LHCN-M2 (cell line): ENCODE results near the gene GALC. TPM values are rescaled to one million over a fixed set of nuclear protein-coding genes. Genes with fewer than 3 reads are reported as not detected.

Experiments
- DNase-seq: peaks from one replicate; pipeline ENCODE4 v3.0.0-alpha.2; 2012; ENCODE audit warnings: low read depth
- total RNA-seq: library from RNA; depleted of rRNA; stranded (reverse); fragments of >200 nt; gene quantifications from 2 replicates; pipeline ENCODE4 v1.2.3, GENCODE V29; 2014

Gene GALC
- total RNA-seq, 1 experiment from 2014 or later: 23.4 TPM

GRCh38 chr14:88007608-88008007 lies 14.6 kb upstream of the GALC start:
- no peak for DNase-seq

GRCh38 chr14:88005978-88006851 lies 13.2 kb upstream of the GALC start:
- no peak for DNase-seq

GRCh38 chr14:88005050-88005481 lies 12.1 kb upstream of the GALC start, which contains the start of gene GPR65:
TSS of gene GPR65 (plus strand) at chr14:88005135. CDS start at chr14:88010848, 5,713 bp downstream.
- no peak for DNase-seq

- DNase-seq: no peak
These were observed 11.6 kb upstream of the GALC start for GRCh38 chr14:88004506-88005036.

GRCh38 chr14:88003425-88003824 lies 10.4 kb upstream of the GALC start:
- no peak for DNase-seq

DNA sequence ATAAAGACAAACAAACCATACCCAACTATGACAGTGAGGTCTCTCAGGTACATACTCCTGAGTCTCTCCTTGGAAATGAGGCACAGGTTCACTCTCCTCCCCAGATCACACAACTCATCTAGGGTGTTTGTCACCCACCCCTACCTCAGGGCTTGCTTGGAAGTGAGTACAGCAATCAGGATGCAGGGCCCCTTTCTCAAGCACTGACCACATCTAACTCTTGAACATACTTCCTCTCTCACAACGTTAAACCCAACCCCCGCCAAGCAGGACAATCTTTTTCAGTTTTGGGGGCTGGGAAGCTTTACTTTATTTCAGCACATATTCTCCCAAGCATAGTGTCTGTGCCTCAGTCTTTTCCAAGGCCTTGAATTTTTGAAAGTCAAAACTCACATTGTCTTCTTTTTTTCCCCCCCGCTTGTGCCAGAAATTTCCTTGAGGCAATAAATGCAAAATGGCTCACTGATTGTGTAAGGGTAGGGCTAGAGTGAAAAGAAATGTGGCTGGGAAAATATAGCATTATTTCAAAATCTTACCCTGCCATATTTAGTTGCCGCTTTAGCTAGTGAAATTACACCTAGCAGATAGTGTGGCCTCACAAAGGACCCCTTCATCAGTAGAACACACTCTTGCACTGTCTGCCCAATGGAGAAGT lies 9.6 kb upstream of the GALC start:
- DNase-seq: no peak

GRCh38 chr14:87999277-87999676 lies 6.3 kb upstream of the GALC start:
- DNase-seq: no peak

GRCh38 chr14:87998482-87998881 lies 5.5 kb upstream of the GALC start:
- DNase-seq: no peak

DNA sequence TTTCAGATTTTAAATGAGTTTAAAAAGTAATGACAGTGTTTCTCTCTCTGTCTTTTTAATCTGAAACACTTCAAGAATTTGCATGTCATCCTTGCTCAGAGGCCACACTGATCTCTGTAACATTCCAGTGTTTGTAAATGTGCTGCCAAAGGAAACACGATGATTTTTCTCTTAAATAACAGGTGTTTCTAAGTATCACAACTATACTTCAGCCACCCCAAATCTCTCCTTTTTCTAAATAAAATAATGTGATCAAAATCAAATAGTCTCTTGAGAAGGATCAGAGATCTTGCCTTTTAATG lies 3.3 kb upstream of the GALC start:
- DNase-seq: peak; percentile 19

DNA sequence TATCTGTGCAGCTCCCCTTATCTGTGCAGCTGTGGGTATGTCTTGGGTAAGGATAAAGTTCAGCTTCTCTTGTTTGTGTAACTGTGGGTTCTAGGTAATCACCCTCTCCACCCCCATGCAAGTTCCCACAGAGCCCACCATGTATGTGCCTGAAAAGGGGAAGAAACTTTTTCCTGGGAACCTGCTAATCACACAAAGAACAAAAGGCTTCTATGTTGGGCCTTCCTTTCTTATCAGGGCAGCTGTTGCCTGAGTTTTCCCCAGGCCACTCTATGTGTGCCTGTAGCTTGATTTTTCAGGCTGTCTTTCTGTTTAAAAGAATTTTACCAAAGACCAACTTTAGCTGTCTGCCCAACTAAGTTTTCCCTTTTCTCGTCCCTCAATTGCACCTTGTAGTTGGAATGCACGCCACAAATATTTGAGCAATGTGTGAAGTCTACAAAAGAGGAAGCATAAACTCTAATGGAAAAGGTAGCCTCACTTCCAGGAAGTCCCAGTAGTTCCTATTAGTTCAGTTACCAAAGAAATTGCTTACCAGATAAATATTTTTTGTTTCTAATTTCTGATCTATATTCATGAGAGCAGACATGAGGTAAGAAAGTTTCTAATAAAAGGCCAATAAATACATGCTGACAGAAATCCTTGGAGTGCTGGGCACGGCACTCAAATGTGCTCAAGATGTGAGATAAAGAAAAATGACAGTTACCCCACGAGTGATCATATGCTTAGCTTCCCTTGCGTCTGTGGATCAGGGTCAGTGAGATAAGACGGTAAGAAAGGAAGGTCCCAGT lies 2.7 kb upstream of the GALC start:
- no peak for DNase-seq

DNA sequence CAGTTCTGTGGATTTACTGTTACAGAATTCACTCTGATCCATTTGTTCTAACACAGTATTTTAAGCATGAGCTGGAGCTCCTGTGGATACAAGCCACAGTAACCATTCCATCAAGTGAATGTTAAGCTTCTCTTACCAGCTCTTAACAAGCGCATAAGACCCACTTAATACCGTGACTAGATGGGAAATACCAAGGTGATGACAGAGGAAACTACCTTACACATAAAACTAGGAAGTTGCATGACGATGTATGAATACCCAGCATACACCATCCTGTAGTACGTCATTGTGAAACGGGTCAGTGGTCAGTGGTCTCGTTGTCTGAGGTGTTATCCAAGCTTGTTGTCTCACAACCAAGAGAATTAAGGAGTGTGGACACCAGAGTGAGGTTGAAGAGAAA lies 2.0 kb upstream of the GALC start:
- DNase-seq: no peak

- no peak for DNase-seq
These were observed 650 bp downstream of the GALC start for GRCh38 chr14:87992346-87992717.

GRCh38 chr14:87990682-87991081 lies 2.3 kb downstream of the GALC start:
- no peak for DNase-seq

- no peak for DNase-seq
These were observed 3.1 kb downstream of the GALC start for GRCh38 chr14:87989956-87990299.

DNA sequence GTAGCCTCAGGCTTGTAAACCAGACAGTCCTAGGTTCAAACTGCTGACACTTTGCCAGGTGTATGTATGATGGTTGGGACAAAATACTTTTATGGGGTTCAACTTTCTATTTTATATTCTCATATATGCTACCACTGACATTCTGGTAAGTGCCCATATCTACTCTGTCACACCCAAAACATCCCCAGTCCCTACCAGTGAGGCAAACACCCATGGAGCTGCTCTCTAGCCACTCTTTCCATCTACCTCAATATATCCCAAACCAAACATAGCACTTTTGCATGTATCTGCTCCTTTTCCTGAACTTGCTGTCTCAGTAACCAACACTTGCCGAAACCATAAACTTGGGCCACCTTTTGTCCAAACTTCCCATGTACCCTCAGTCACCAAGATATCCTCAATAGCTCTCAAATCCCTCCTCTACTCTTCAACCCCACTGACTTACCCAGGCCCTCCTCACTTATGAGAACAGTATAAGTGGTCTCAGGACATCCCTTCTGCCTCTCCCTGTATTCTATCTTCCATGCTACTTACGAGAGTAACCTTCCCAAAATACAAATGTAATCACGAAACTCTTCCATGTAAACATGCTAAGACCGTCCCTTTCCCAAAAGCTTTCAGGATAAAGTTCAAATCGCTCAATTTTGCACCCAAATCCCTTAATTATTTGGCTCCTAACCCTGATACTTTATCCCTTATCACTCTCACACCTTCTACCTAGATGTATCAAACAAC lies 3.6 kb downstream of the GALC start:
- DNase-seq: no peak

- no peak for DNase-seq
These were observed 13.3 kb downstream of the GALC start for GRCh38 chr14:87979689-87980088.

GRCh38 chr14:87975636-87976035 lies 17.3 kb downstream of the GALC start:
- no peak for DNase-seq

- no peak for DNase-seq
These were observed 22.0 kb downstream of the GALC start for GRCh38 chr14:87971010-87971409.

GRCh38 chr14:87967496-87967895 lies 25.5 kb downstream of the GALC start:
- DNase-seq: no peak

DNA sequence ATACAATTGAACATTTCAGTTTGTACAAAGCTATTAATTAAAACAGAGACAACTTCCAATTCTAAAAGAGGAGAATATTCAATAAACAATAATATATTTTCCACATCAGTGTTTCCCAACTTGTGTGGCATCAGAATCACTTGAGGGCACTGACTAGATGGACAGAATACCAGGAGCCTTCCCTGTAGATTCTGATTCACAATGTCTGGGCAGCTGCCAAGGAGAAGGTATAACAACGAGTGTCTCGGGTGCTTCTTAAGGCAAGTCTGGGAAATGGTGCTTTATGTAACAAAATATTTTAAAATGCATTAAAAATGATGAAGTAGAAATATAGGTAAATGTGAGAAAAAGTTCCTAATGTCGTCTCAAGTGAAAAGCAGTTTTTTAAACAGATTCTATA lies 26.2 kb downstream of the GALC start:
- DNase-seq: peak; percentile 13

GRCh38 chr14:87961246-87961645 lies 31.7 kb downstream of the GALC start:
- DNase-seq: no peak
